AG04450 (cell line): ENCODE measurements around the gene MKNK1. TPM values are rescaled to one million over a fixed set of nuclear protein-coding genes. Genes with fewer than 3 reads are reported as not detected.
"Not testable (repeated sequence)": the region's sequence is repeated elsewhere in the genome, so short reads cannot be mapped to it uniquely, and the experiment has no call there.

ENCODE experiments used
- CTCF ChIA-PET: fragments of 300-600, 350-600 bp; formaldehyde crosslinking; extraction: SDS; loops from one replicate; lab custom pipeline; 2022; ENCODE audit warnings: antibody characterized with exemption, inconsistent platforms; lab: Charles Lee
- POLR2A ChIA-PET: fragments of 350-600 bp; formaldehyde crosslinking; extraction: SDS; loops from one replicate; lab custom pipeline; 2021; ENCODE audit warnings: antibody characterized with exemption, inconsistent platforms; lab: Yijun Ruan, JAX
- DNase-seq: peaks from one replicate; pipeline ENCODE4 v3.0.0-alpha.2; 2011; ENCODE audit warnings: low read depth, low spot score
- H3K27ac ChIP-seq: one replicate; pipeline ENCODE4 v1.5.1; 2012; ENCODE audit warnings: low read depth, low read length, control low read depth
- H3K27me3 ChIP-seq: one replicate; pipeline ENCODE4 v1.6.0; 2012; ENCODE audit warnings: low read length; ENCODE audit not compliant: control insufficient read depth, insufficient read depth
- H3K4me3 ChIP-seq: 2 replicates; pipeline ENCODE4 v1.5.1; 2011; ENCODE audit warnings: mild to moderate bottlenecking, low read depth, low read length, control low read depth
- H3K9me3 ChIP-seq: 2 replicates; pipeline ENCODE4 v1.5.1; 2012; ENCODE audit warnings: low read length; ENCODE audit not compliant: control insufficient read depth, insufficient read depth
- CTCF ChIP-seq: IDR thresholded peaks from 2 replicates; pipeline ENCODE4 v1.5.1; 2011; ENCODE audit warnings: low read depth, low read length, control low read depth, inconsistent platforms
- polyA minus RNA-seq: library from RNA; depleted of rRNA, polyadenylated mRNA; stranded (reverse); fragments of >200 nt; gene quantifications from 2 replicates; pipeline ENCODE4 v1.2.3, GENCODE V29; 2011; rRNA and poly(A)+ RNA removed
- polyA plus RNA-seq: library from polyadenylated mRNA; depleted of rRNA; stranded (reverse); fragments of >200 nt; gene quantifications from 2 replicates; pipeline ENCODE4 v1.2.3, GENCODE V29; 2011; rRNA removed

Gene MKNK1
- 38.0 and 41.5 TPM in 2 replicates for polyA plus RNA-seq
- 24.0 and 28.0 TPM in 2 replicates for polyA minus RNA-seq

GRCh38 chr1:46603858-46604549, at the start of gene MKNK1:
TSS of gene MKNK1 (minus strand) at chr1:46604268. CDS start at chr1:46583327, 20,941 bp downstream.
- Histone ChIP-seq H3K9me3 (no peaks in the 10 kb centered on the region; the same call in 1 of the 2 replicates), H3K27ac (no peak within 1 kb of the TSS), H3K27me3 (no peaks in the 10 kb centered on the region), H3K4me3 (peak within 1 kb of the TSS; percentile 98)
- POLR2A ChIA-PET: interaction anchor here (0.5 to 1.9 kb wide), 6 partner anchors 8 to 1552 kb away, joined by 3 to 21 read pairs (median 7); partner anchors contain the start of genes MOB3C and RAD54L
- peak; percentile 87 for DNase-seq
- peak; percentile 27; the same call in 1 of the 2 replicates for TF ChIP-seq CTCF
- CTCF ChIA-PET: interaction anchor here (0.5 to 2.2 kb wide), 8 partner anchors 10 to 731 kb away, joined by 3 to 7 read pairs (median 3); no protein-coding TSS in a partner anchor

GRCh38 chr1:46653405-46653958, 49.4 kb upstream of the MKNK1 start:
- ChIA-PET CTCF (interaction anchor here (0.6 kb wide), 3 partner anchors 16 to 1911 kb away, joined by 3 to 6 read pairs (median 4); no protein-coding TSS in a partner anchor), POLR2A (interaction anchor here (1.0 to 1.5 kb wide), 3 partner anchors 10 to 14 kb away, joined by 3 to 5 read pairs (median 4); partner anchors contain the start of gene ATPAF1)
- peak overlapping the region; percentile 33 for H3K4me3 ChIP-seq
- no peaks in the 10 kb centered on the region for H3K27me3 ChIP-seq
- no peak for TF ChIP-seq CTCF
- H3K27ac ChIP-seq: no peak overlapping the region
- peak; percentile 23 for DNase-seq
- peaks cover 8% of the 10 kb centered on the region for H3K9me3 ChIP-seq

GRCh38 chr1:46652321-46653100, 48.4 kb upstream of the MKNK1 start:
- TF ChIP-seq CTCF: no peak
- Histone ChIP-seq H3K4me3 (no peak overlapping the region), H3K27ac (no peak overlapping the region), H3K27me3 (no peaks in the 10 kb centered on the region), H3K9me3 (peaks cover 11% of the 10 kb centered on the region)
- DNase-seq: no peak
- ChIA-PET CTCF (interaction anchor here (0.6 kb wide), 1 partner anchor 17 kb away, joined by 4 read pairs; no protein-coding TSS in a partner anchor), POLR2A (interaction anchor here (1.0 kb wide), 1 partner anchor 15 kb away, joined by 4 read pairs; the partner anchor contains the start of gene ATPAF1)

GRCh38 chr1:46651152-46651551, 47.1 kb upstream of the MKNK1 start:
- H3K4me3 ChIP-seq, H3K27ac ChIP-seq, H3K27me3 ChIP-seq, POLR2A ChIA-PET, CTCF ChIA-PET, DNase-seq: not testable (repeated sequence)
- H3K9me3 ChIP-seq: peaks cover 11% of the 10 kb centered on the region

GRCh38 chr1:46650491-46650890, 46.4 kb upstream of the MKNK1 start:
- TF ChIP-seq CTCF: no peak
- no peak for DNase-seq
- Histone ChIP-seq H3K27me3 (no peaks in the 10 kb centered on the region), H3K4me3 (no peak overlapping the region), H3K27ac (no peak overlapping the region), H3K9me3 (peaks cover 11% of the 10 kb centered on the region)
- POLR2A ChIA-PET: no interaction called here
- CTCF ChIA-PET: no interaction called here
